ENCODE results near the gene CCNL2. TPM values are rescaled to one million over a fixed set of nuclear protein-coding genes. Genes with fewer than 3 reads are reported as not detected.

CCNL2 gene
- total RNA-seq, 1 donor from 2014 or later = 55.3 TPM

- Histone ChIP-seq H3K36me3 (ENCODE audit: control insufficient read depth in 3 of 3, insufficient read depth in 3 of 3, low read length in 3 of 3) (no peaks in the 10 kb centered on the region), H3K27me3 (ENCODE audit: control insufficient read depth in 3 of 3, insufficient read depth in 3 of 3, low read length in 3 of 3) (peaks cover 0 to 12% (median 2%) of the 10 kb centered on the region in 3 donors), H3K9me3 (ENCODE audit: control insufficient read depth in 3 of 3, low read length in 3 of 3) (no peaks in the 10 kb centered on the region), H3K4me1 (ENCODE audit: control insufficient read depth in 3 of 3, insufficient read depth in 3 of 3, low read length in 3 of 3) (peaks cover 5 to 11% (median 9%) of the 10 kb centered on the region in 3 donors), H3K9ac (ENCODE audit: low read depth in 1 of 3, low read length in 3 of 3) (no peak overlapping the region), H3K4me3 (ENCODE audit: low read length in 3 of 3) (no peak overlapping the region), H3K27ac (ENCODE audit: low read depth, low read length) (no peak overlapping the region)
Measured at GRCh38 chr1:1365875-1366698, 33.0 kb downstream of the CCNL2 start.

- peaks cover 18 to 28% (median 22%) of the 10 kb centered on the region in 3 donors for H3K4me1 ChIP-seq (ENCODE audit: control insufficient read depth in 3 of 3, insufficient read depth in 3 of 3, low read length in 3 of 3)
- H3K4me3 ChIP-seq (ENCODE audit: low read length in 3 of 3) = no peak overlapping the region
- no peak overlapping the region for H3K27ac ChIP-seq (ENCODE audit: low read depth, low read length)
- H3K9ac ChIP-seq (ENCODE audit: low read depth in 1 of 3, low read length in 3 of 3) = no peak overlapping the region
- no peaks in the 10 kb centered on the region for H3K9me3 ChIP-seq (ENCODE audit: control insufficient read depth in 3 of 3, low read length in 3 of 3)
- peaks cover 0 to 24% (median 5%) of the 10 kb centered on the region in 3 donors for H3K27me3 ChIP-seq (ENCODE audit: control insufficient read depth in 3 of 3, insufficient read depth in 3 of 3, low read length in 3 of 3)
- H3K36me3 ChIP-seq (ENCODE audit: control insufficient read depth in 3 of 3, insufficient read depth in 3 of 3, low read length in 3 of 3) = no peaks in the 10 kb centered on the region
Measured at GRCh38 chr1:1364266-1364665, 34.9 kb downstream of the CCNL2 start.

GRCh38 chr1:1361982-1362423 is 37.1 kb downstream of the CCNL2 start:
- Histone ChIP-seq H3K27me3 (ENCODE audit: control insufficient read depth in 3 of 3, insufficient read depth in 3 of 3, low read length in 3 of 3) (peaks cover 0 to 42% (median 12%) of the 10 kb centered on the region in 3 donors), H3K36me3 (ENCODE audit: control insufficient read depth in 3 of 3, insufficient read depth in 3 of 3, low read length in 3 of 3) (no peaks in the 10 kb centered on the region), H3K27ac (ENCODE audit: low read depth, low read length) (peak overlapping the region; percentile 62), H3K9me3 (ENCODE audit: control insufficient read depth in 3 of 3, low read length in 3 of 3) (no peaks in the 10 kb centered on the region), H3K9ac (ENCODE audit: low read depth in 1 of 3, low read length in 3 of 3) (peak overlapping the region; percentile 50 to 60 (median 54)), H3K4me3 (ENCODE audit: low read length in 3 of 3) (peak overlapping the region in 1 of 3 donors; percentile 16), H3K4me1 (ENCODE audit: control insufficient read depth in 3 of 3, insufficient read depth in 3 of 3, low read length in 3 of 3) (peaks cover 23 to 46% (median 34%) of the 10 kb centered on the region in 3 donors)

- peak overlapping the region; percentile 9 to 70 (median 66) for H3K4me3 ChIP-seq (ENCODE audit: low read length in 3 of 3)
- H3K27me3 ChIP-seq (ENCODE audit: control insufficient read depth in 3 of 3, insufficient read depth in 3 of 3, low read length in 3 of 3) = peaks cover 0 to 46% (median 16%) of the 10 kb centered on the region in 3 donors
- H3K4me1 ChIP-seq (ENCODE audit: control insufficient read depth in 3 of 3, insufficient read depth in 3 of 3, low read length in 3 of 3) = peaks cover 27 to 50% (median 38%) of the 10 kb centered on the region in 3 donors
- H3K27ac ChIP-seq (ENCODE audit: low read depth, low read length) = peak overlapping the region; percentile 62
- no peaks in the 10 kb centered on the region for H3K36me3 ChIP-seq (ENCODE audit: control insufficient read depth in 3 of 3, insufficient read depth in 3 of 3, low read length in 3 of 3)
- H3K9ac ChIP-seq (ENCODE audit: low read depth in 1 of 3, low read length in 3 of 3) = peak overlapping the region; percentile 50 to 63 (median 60)
- no peaks in the 10 kb centered on the region for H3K9me3 ChIP-seq (ENCODE audit: control insufficient read depth in 3 of 3, low read length in 3 of 3)
Measured at GRCh38 chr1:1361233-1361981, 37.7 kb downstream of the CCNL2 start.

- Histone ChIP-seq H3K9me3 (ENCODE audit: control insufficient read depth in 3 of 3, low read length in 3 of 3) (no peaks in the 10 kb centered on the region), H3K9ac (ENCODE audit: low read depth in 1 of 3, low read length in 3 of 3) (peak overlapping the region in 2 of 3 donors; percentile 60 to 63), H3K27me3 (ENCODE audit: control insufficient read depth in 3 of 3, insufficient read depth in 3 of 3, low read length in 3 of 3) (peaks cover 0 to 46% (median 16%) of the 10 kb centered on the region in 3 donors), H3K4me1 (ENCODE audit: control insufficient read depth in 3 of 3, insufficient read depth in 3 of 3, low read length in 3 of 3) (peaks cover 27 to 50% (median 38%) of the 10 kb centered on the region in 3 donors), H3K36me3 (ENCODE audit: control insufficient read depth in 3 of 3, insufficient read depth in 3 of 3, low read length in 3 of 3) (no peaks in the 10 kb centered on the region), H3K4me3 (ENCODE audit: low read length in 3 of 3) (peak overlapping the region; percentile 9 to 70 (median 66)), H3K27ac (ENCODE audit: low read depth, low read length) (peak overlapping the region; percentile 62)
Measured at GRCh38 chr1:1360506-1361169, 38.5 kb downstream of the CCNL2 start.

GRCh38 chr1:1359664-1360468 is 39.3 kb downstream of the CCNL2 start:
- H3K27me3 ChIP-seq (ENCODE audit: control insufficient read depth in 3 of 3, insufficient read depth in 3 of 3, low read length in 3 of 3) = peaks cover 0 to 47% (median 16%) of the 10 kb centered on the region in 3 donors
- peaks cover 28 to 50% (median 38%) of the 10 kb centered on the region in 3 donors for H3K4me1 ChIP-seq (ENCODE audit: control insufficient read depth in 3 of 3, insufficient read depth in 3 of 3, low read length in 3 of 3)
- H3K27ac ChIP-seq (ENCODE audit: low read depth, low read length) = peak overlapping the region; percentile 77
- no peaks in the 10 kb centered on the region for H3K36me3 ChIP-seq (ENCODE audit: control insufficient read depth in 3 of 3, insufficient read depth in 3 of 3, low read length in 3 of 3)
- no peak overlapping the region for H3K4me3 ChIP-seq (ENCODE audit: low read length in 3 of 3)
- H3K9ac ChIP-seq (ENCODE audit: low read depth in 1 of 3, low read length in 3 of 3) = peak overlapping the region; percentile 6 to 57 (median 57)
- H3K9me3 ChIP-seq (ENCODE audit: control insufficient read depth in 3 of 3, low read length in 3 of 3) = no peaks in the 10 kb centered on the region

GRCh38 chr1:1359308-1359663 is 39.8 kb downstream of the CCNL2 start:
- Histone ChIP-seq H3K4me3 (ENCODE audit: low read length in 3 of 3) (no peak overlapping the region), H3K27me3 (ENCODE audit: control insufficient read depth in 3 of 3, insufficient read depth in 3 of 3, low read length in 3 of 3) (peaks cover 0 to 53% (median 20%) of the 10 kb centered on the region in 3 donors), H3K9ac (ENCODE audit: low read depth in 1 of 3, low read length in 3 of 3) (peak overlapping the region; percentile 32 to 79 (median 33))

GRCh38 chr1:1358433-1359271 is 40.5 kb downstream of the CCNL2 start, which contains the start of gene MXRA8:
MXRA8 (minus strand) TSS chr1:1358555; CDS start chr1:1358504, 51 bp downstream.
- Histone ChIP-seq H3K4me3 (ENCODE audit: low read length in 3 of 3) (peak within 1 kb of the TSS; percentile 37 to 69 (median 61)), H3K27me3 (ENCODE audit: control insufficient read depth in 3 of 3, insufficient read depth in 3 of 3, low read length in 3 of 3) (peaks cover 0 to 59% (median 25%) of the 10 kb centered on the region in 3 donors), H3K36me3 (ENCODE audit: control insufficient read depth in 3 of 3, insufficient read depth in 3 of 3, low read length in 3 of 3) (peaks cover 0 to 2% (median 0%) of the 10 kb centered on the region in 3 donors), H3K27ac (ENCODE audit: low read depth, low read length) (peak within 1 kb of the TSS; percentile 77), H3K9ac (ENCODE audit: low read depth in 1 of 3, low read length in 3 of 3) (peak within 1 kb of the TSS; percentile 62 to 79 (median 74)), H3K4me1 (ENCODE audit: control insufficient read depth in 3 of 3, insufficient read depth in 3 of 3, low read length in 3 of 3) (peaks cover 33 to 50% (median 40%) of the 10 kb centered on the region in 3 donors), H3K9me3 (ENCODE audit: control insufficient read depth in 3 of 3, low read length in 3 of 3) (no peaks in the 10 kb centered on the region)

More at GRCh38 chr1:1359308-1359663, 39.8 kb downstream of the CCNL2 start:
- H3K27ac ChIP-seq (ENCODE audit: low read depth, low read length) = peak overlapping the region; percentile 77
- peaks cover 31 to 50% (median 38%) of the 10 kb centered on the region in 3 donors for H3K4me1 ChIP-seq (ENCODE audit: control insufficient read depth in 3 of 3, insufficient read depth in 3 of 3, low read length in 3 of 3)
- no peaks in the 10 kb centered on the region for H3K9me3 ChIP-seq (ENCODE audit: control insufficient read depth in 3 of 3, low read length in 3 of 3)
- H3K36me3 ChIP-seq (ENCODE audit: control insufficient read depth in 3 of 3, insufficient read depth in 3 of 3, low read length in 3 of 3) = no peaks in the 10 kb centered on the region

Measured in skeletal muscle tissue (tissue), 4 donors.